GM12878 (cell line): ENCODE data around the gene RAB36. TPM values are rescaled to one million over a fixed set of nuclear protein-coding genes. Genes with fewer than 3 reads are reported as not detected.

ENCODE experiments used
- ATAC-seq: fragments of 200-7000 bp; cut with Tn5 transposase; 3 replicates; pipeline ENCODE4 v1.9.1; 2020; ENCODE audit warnings: mild to moderate bottlenecking, moderate library complexity
- BruUV-seq: library from RNA; stranded (reverse); fragments of 400-500 nt; replicated peaks from 2 replicates; lab custom pipeline; 2021; lab: Mats Ljungman, UMichigan
- CTCF ChIA-PET: fragments of 300-600 bp; sonication (Branson Sonifier 250); formaldehyde crosslinking; extraction: SDS; loops from one replicate; lab custom pipeline; 2021; ENCODE audit warnings: inconsistent platforms; lab: Yijun Ruan, JAX
- POLR2A ChIA-PET: fragments of 350-600 bp; formaldehyde crosslinking; extraction: SDS; loops from one replicate; lab custom pipeline; 2021; ENCODE audit warnings: inconsistent platforms; lab: Charles Lee
- RAD21 ChIA-PET: fragments of 300-600 bp; sonication (Branson Sonifier 250); formaldehyde crosslinking; loops from one replicate; lab custom pipeline; 2023; ENCODE audit warnings: antibody characterized with exemption; ENCODE audit not compliant: unreplicated experiment; lab: Charles Lee
- SMC1A ChIA-PET: fragments of 300-600 bp; sonication (Branson Sonifier 250); formaldehyde crosslinking; loops from one replicate; lab custom pipeline; 2023; ENCODE audit not compliant: unreplicated experiment, uncharacterized antibody; lab: Charles Lee
- DNase-seq: peaks from one replicate; pipeline ENCODE4 v3.0.0-alpha.2; 2011; ENCODE audit warnings: low read depth, low spot score
- FAIRE-seq: peaks from 3 replicates; lab custom pipeline; 2011; peaks lifted over from hg19 to GRCh38; lab: Jason Lieb, UNC
- H2AFZ ChIP-seq: 2 replicates; pipeline ENCODE4 v1.6.0; 2011; ENCODE audit warnings: low read depth, low read length, control low read depth; ENCODE audit not compliant: control insufficient read depth
- H3K27ac ChIP-seq: 2 replicates; pipeline ENCODE4 v1.5.1; 2011; ENCODE audit warnings: control low read depth; ENCODE audit not compliant: control insufficient read depth, insufficient read depth
- H3K27me3 ChIP-seq, 2 experiments: replicated peaks in 1 of 2; 2 replicates each; pipeline versions ENCODE4 v1.6.0 to v1.6.1; 2011; ENCODE audit warnings: low read length in 1 of 2; ENCODE audit not compliant: control insufficient read depth in 2 of 2, insufficient read depth in 2 of 2
- H3K36me3 ChIP-seq, 2 experiments: 2 replicates each; pipeline ENCODE4 v1.5.1; 2011; ENCODE audit warnings: low read length in 1 of 2; ENCODE audit not compliant: control insufficient read depth in 2 of 2, insufficient read depth in 2 of 2
- H3K4me1 ChIP-seq: 2 replicates; pipeline ENCODE4 v1.6.1; 2011; ENCODE audit warnings: mild to moderate bottlenecking, low read length, moderate library complexity, mixed read lengths; ENCODE audit not compliant: control insufficient read depth, insufficient read depth
- H3K4me2 ChIP-seq: 2 replicates; pipeline ENCODE4 v1.6.0; 2011; ENCODE audit warnings: control low read depth; ENCODE audit not compliant: control insufficient read depth, insufficient read depth
- H3K4me3 ChIP-seq: fragments of 200-600 bp; sonication (generic); 2 replicates; pipeline ENCODE4 v1.5.1; 2016
- H3K79me2 ChIP-seq: 2 replicates; pipeline ENCODE4 v1.6.0; 2011; ENCODE audit warnings: low read length; ENCODE audit not compliant: control insufficient read depth, insufficient read depth
- H3K9ac ChIP-seq: 2 replicates; pipeline ENCODE4 v1.8.0; 2011; ENCODE audit warnings: low read length, control low read depth, mixed read lengths; ENCODE audit not compliant: control insufficient read depth, insufficient read depth
- H3K9me3 ChIP-seq: replicated peaks from 3 replicates; pipeline ENCODE4 v1.5.1; 2011; ENCODE audit warnings: mild to moderate bottlenecking, low read length; ENCODE audit not compliant: control insufficient read depth, insufficient read depth
- H4K20me1 ChIP-seq: 2 replicates; pipeline ENCODE4 v1.6.0; 2011; ENCODE audit not compliant: control insufficient read depth, insufficient read depth
- ETV6 ChIP-seq, 2 experiments: fragments of 450-650 bp in 1 of 2; IDR thresholded peaks in 1 of 2; conservative IDR thresholded peaks in 1 of 2; 2 replicates each; pipeline ENCODE4 v1.6.1; 2014; ENCODE audit warnings: antibody characterized with exemption in 1 of 2, borderline replicate concordance in 1 of 2, low read depth in 1 of 2, mild to moderate bottlenecking in 1 of 2, moderate library complexity in 1 of 2
- FOS ChIP-seq: IDR thresholded peaks from 3 replicates; pipeline ENCODE4 v1.6.1; 2011; ENCODE audit warnings: borderline replicate concordance; ENCODE audit not compliant: insufficient read length; ENCODE audit errors: extremely low read depth
- HSF1 ChIP-seq: fragments of 150-350 bp; IDR thresholded peaks from 2 replicates; pipeline ENCODE4 v1.6.1; 2014; ENCODE audit warnings: mild to moderate bottlenecking, low read depth, low read length
- MLLT1 ChIP-seq: fragments of 450-650 bp; IDR thresholded peaks from 2 replicates; pipeline ENCODE4 v1.6.1; 2016; ENCODE audit warnings: mild to moderate bottlenecking
- NR2F1 ChIP-seq: fragments of 450-650 bp; conservative IDR thresholded peaks from 2 replicates; pipeline ENCODE4 v1.6.1; 2017; ENCODE audit warnings: mild to moderate bottlenecking
- PAX8 ChIP-seq: fragments of 450-650 bp; IDR thresholded peaks from 2 replicates; pipeline ENCODE4 v1.6.1; 2017; ENCODE audit warnings: mild to moderate bottlenecking, moderate library complexity
- ZNF384 ChIP-seq: IDR thresholded peaks from 2 replicates; pipeline ENCODE4 v1.6.1; 2012; ENCODE audit warnings: low read depth, mild to moderate bottlenecking, low read length, improper control_type of control experiment, borderline replicate concordance
- WGBS: methylation state at CpG from one replicate; pipeline ENCODE4 v1.1.6; 2016; ENCODE audit warnings: low lambda C conversion rate; ENCODE audit not compliant: insufficient replicate concordance, insufficient coverage; ENCODE audit errors: missing lambda C conversion rate; 5-methylcytosine and 5-hydroxymethylcytosine counted together
- in situ Hi-C: fragments of 300-500 bp; cut with MboI; formaldehyde crosslinking; loops from 9 replicates; pipeline ENCODE4 v1.14.3; 2018; ENCODE audit warnings: mixed read lengths
- intact Hi-C: fragments of 100-400 bp; cut with micrococcal nuclease; formaldehyde crosslinking; loops from one replicate; pipeline ENCODE4 v1.14.2; 2022; ENCODE audit not compliant: unreplicated experiment
- polyA plus RNA-seq, 11 experiments: library from polyadenylated mRNA; depleted of rRNA in 4 of 11; unstranded in 6 of 11; stranded (reverse) in 5 of 11; fragments of >200 nt; fragmentation: Nextera tagmentation in 4 of 11; fragmentation: Illumina TruSeq in 1 of 11; extraction: Ambion mirVana in 4 of 11; extraction: Trizol in 1 of 11; gene quantifications; 1 replicate in 1 of 11; 2 replicates in 10 of 11; pipeline versions ENCODE4 v1.2.1 to v1.2.3, GENCODE V29; 2011 to 2016; ENCODE audit warnings: inconsistent platforms in 2 of 11, missing spikeins in 2 of 11, low read depth in 1 of 11
- total RNA-seq, 4 experiments: library from RNA; depleted of rRNA in 3 of 4; stranded (reverse); fragments of >200 nt in 3 of 4; fragmentation: Illumina TruSeq in 1 of 4; extraction: Trizol in 1 of 4; gene quantifications; 2 replicates each; pipeline versions ENCODE4 v1.2.1 to v1.2.3, GENCODE V29; 2013 to 2021

RAB36 gene
- total and polyA plus RNA-seq, 10 of the 15 experiments (the other 5 are each of a cell fraction or from before 2014, with no cell fraction given): 0.31 to 2.7 (median 1.1) TPM

GRCh38 chr22:23168391-23169042 lies 23.2 kb downstream of the RAB36 start:
- Histone ChIP-seq H4K20me1 (no peaks in the 10 kb centered on the region), H3K4me1 (no peaks in the 10 kb centered on the region), H3K27ac (no peak overlapping the region), H3K36me3 (no peaks in the 10 kb centered on the region), H2AFZ (no peak overlapping the region), H3K4me3 (no peak overlapping the region), H3K9me3 (no peaks in the 10 kb centered on the region), H3K27me3 (no peaks in the 10 kb centered on the region), H3K4me2 (no peak overlapping the region), H3K9ac (no peak overlapping the region), H3K79me2 (no peaks in the 10 kb centered on the region)
- ATAC-seq: no peak
- DNase-seq: no peak
- ChIA-PET RAD21 (interaction anchor here (1.2 kb wide), 1 partner anchor 208 kb away, joined by 3 read pairs; no protein-coding TSS in a partner anchor), CTCF (interaction anchor here (0.7 to 1.9 kb wide), 2 partner anchors 10 to 113 kb away, joined by 3 to 5 read pairs; no protein-coding TSS in a partner anchor), SMC1A (no interaction called here), POLR2A (interaction anchor here (0.8 kb wide), 1 partner anchor 58 kb away, joined by 3 read pairs; no protein-coding TSS in a partner anchor)
- intact Hi-C loops (no loop called here), in situ Hi-C loops (no loop called here)
- no peak for TF ChIP-seq NR2F1
- no peak for TF ChIP-seq PAX8
- TF ChIP-seq HSF1: no peak
- no peak for TF ChIP-seq ETV6 (conservative IDR thresholded peaks at IDR 0.05 in 1 of 2, IDR thresholded peaks at IDR 0.05 in 1 of 2; ENCODE audit: borderline replicate concordance in 1 of 2, low read depth in 1 of 2)
- no peak for TF ChIP-seq ZNF384
- TF ChIP-seq FOS: no peak
- no peak for TF ChIP-seq MLLT1
- 51% methylated on average over 9 of the region's 9 CpGs for WGBS
- BruUV-seq: no TSS peak
- FAIRE-seq: no peak
